Panc1 (cell line): Measurements from ENCODE around the gene GUCD1. TPM values are rescaled to one million over a fixed set of nuclear protein-coding genes. Genes with fewer than 3 reads are reported as not detected.

Experiments used
- ATAC-seq: fragments of 200-7000 bp; cut with Tn5 transposase; 2 replicates; pipeline ENCODE4 v1.9.1; 2020; ENCODE audit warnings: mild to moderate bottlenecking, moderate library complexity
- BruUV-seq: library from RNA; stranded (reverse); fragments of 400-500 nt; replicated peaks from 2 replicates; lab custom pipeline; 2021; lab: Mats Ljungman, UMichigan
- CTCF ChIA-PET: fragments of 300-600 bp; sonication (Branson Sonifier 250); formaldehyde crosslinking; loops from one replicate; lab custom pipeline; 2022; ENCODE audit warnings: antibody characterized with exemption; lab: Charles Lee
- POLR2A ChIA-PET: fragments of 300-600 bp; sonication (Branson Sonifier 250); formaldehyde crosslinking; loops from one replicate; lab custom pipeline; 2022; ENCODE audit warnings: antibody characterized with exemption; lab: Charles Lee
- DNase-seq: peaks from one replicate; pipeline ENCODE4 v3.0.0-alpha.2; 2010; ENCODE audit warnings: low read depth, low spot score
- H3K27ac ChIP-seq: 2 replicates; pipeline ENCODE4 v1.5.1; 2011; ENCODE audit warnings: mild to moderate bottlenecking, low read length, inconsistent platforms
- H3K27me3 ChIP-seq: fragments of 200-500 bp; sonication (Bioruptor generic); 2 replicates; pipeline ENCODE4 v1.6.0; 2014; ENCODE audit warnings: low read length, inconsistent platforms; ENCODE audit not compliant: control insufficient read depth, insufficient read depth
- H3K36me3 ChIP-seq: fragments of 200-500 bp; sonication (Bioruptor generic); 2 replicates; pipeline ENCODE4 v1.5.1; 2014; ENCODE audit warnings: inconsistent platforms, mild to moderate bottlenecking, low read length, moderate library complexity; ENCODE audit not compliant: control insufficient read depth, insufficient read depth
- H3K4me1 ChIP-seq: 2 replicates; pipeline ENCODE4 v1.5.1; 2011; ENCODE audit warnings: inconsistent platforms, mild to moderate bottlenecking, low read length, moderate library complexity; ENCODE audit not compliant: control insufficient read depth, insufficient read depth
- H3K4me3 ChIP-seq, 2 experiments: 2 replicates each; pipeline ENCODE4 v1.5.1; 2011 to 2012; ENCODE audit warnings: low read depth in 2 of 2, low read length in 2 of 2, mild to moderate bottlenecking in 2 of 2, inconsistent platforms in 1 of 2, moderate library complexity in 1 of 2
- H3K9me3 ChIP-seq: fragments of 200-500 bp; sonication (Bioruptor generic); 2 replicates; pipeline ENCODE4 v1.5.1; 2014; ENCODE audit warnings: low read depth, mild to moderate bottlenecking, inconsistent platforms, low read length, moderate library complexity; ENCODE audit not compliant: control insufficient read depth, insufficient read depth
- POLR2AphosphoS5 ChIP-seq: IDR thresholded peaks from 2 replicates; pipeline ENCODE4 v1.6.1; 2012; ENCODE audit warnings: mild to moderate bottlenecking, low read depth, low read length, moderate library complexity
- REST ChIP-seq, 2 experiments: IDR thresholded peaks; 2 replicates each; pipeline ENCODE4 v1.6.1; 2011 to 2012; ENCODE audit warnings: low read depth in 2 of 2, control low read depth in 1 of 2, low read length in 1 of 2, mild to moderate bottlenecking in 1 of 2, moderate library complexity in 1 of 2; ENCODE audit not compliant: insufficient read depth in 1 of 2
- SIN3A ChIP-seq: IDR thresholded peaks from 2 replicates; pipeline ENCODE4 v1.6.1; 2012; ENCODE audit warnings: low read depth, mild to moderate bottlenecking, low read length, moderate library complexity, borderline replicate concordance; ENCODE audit not compliant: insufficient read depth
- TCF7L2 ChIP-seq: IDR thresholded peaks from 2 replicates; pipeline ENCODE4 v1.6.1; 2011; ENCODE audit warnings: mild to moderate bottlenecking, low read depth, low read length, inconsistent platforms
- in situ Hi-C: cut with HindIII; loops from 2 replicates; pipeline ENCODE4 v1.10.0; 2016; ENCODE audit warnings: low sequenced_read_pairs, low pct_unique_long_range_greater_than_20kb
- intact Hi-C: fragments of 100-400 bp; cut with micrococcal nuclease; formaldehyde crosslinking; loops from one replicate; pipeline ENCODE4 v1.10.0; 2022; ENCODE audit not compliant: unreplicated experiment
- total RNA-seq: library from RNA; stranded (reverse); gene quantifications from one replicate; pipeline ENCODE4 v1.2.1, GENCODE V29; 2021; ENCODE audit not compliant: unreplicated experiment
- TF ChIP-seq, protein P1 (sequence below): fragments of 450-650 bp; IDR thresholded peaks from 2 replicates; pipeline ENCODE4 v1.5.1; 2017; ENCODE audit warnings: mild to moderate bottlenecking

GUCD1 gene
- total RNA-seq, 1 experiment from 2014 or later = 97.7 TPM

- intact Hi-C loops (no loop called here), in situ Hi-C loops (no loop called here)
- no peaks in the 10 kb centered on the region for H3K27me3 ChIP-seq
- no peak for ATAC-seq
- ChIA-PET CTCF (no interaction called here), POLR2A (no interaction called here)
- no peaks in the 10 kb centered on the region for H3K36me3 ChIP-seq
- TF ChIP-seq SIN3A = no peak
- TF ChIP-seq REST (IDR thresholded peaks at IDR 0.05; ENCODE audit: insufficient read depth in 1 of 2, low read depth in 2 of 2, low read length in 1 of 2) = no peak
- TF ChIP-seq, protein P1, sequence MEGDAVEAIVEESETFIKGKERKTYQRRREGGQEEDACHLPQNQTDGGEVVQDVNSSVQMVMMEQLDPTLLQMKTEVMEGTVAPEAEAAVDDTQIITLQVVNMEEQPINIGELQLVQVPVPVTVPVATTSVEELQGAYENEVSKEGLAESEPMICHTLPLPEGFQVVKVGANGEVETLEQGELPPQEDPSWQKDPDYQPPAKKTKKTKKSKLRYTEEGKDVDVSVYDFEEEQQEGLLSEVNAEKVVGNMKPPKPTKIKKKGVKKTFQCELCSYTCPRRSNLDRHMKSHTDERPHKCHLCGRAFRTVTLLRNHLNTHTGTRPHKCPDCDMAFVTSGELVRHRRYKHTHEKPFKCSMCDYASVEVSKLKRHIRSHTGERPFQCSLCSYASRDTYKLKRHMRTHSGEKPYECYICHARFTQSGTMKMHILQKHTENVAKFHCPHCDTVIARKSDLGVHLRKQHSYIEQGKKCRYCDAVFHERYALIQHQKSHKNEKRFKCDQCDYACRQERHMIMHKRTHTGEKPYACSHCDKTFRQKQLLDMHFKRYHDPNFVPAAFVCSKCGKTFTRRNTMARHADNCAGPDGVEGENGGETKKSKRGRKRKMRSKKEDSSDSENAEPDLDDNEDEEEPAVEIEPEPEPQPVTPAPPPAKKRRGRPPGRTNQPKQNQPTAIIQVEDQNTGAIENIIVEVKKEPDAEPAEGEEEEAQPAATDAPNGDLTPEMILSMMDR = no peak
- TF ChIP-seq TCF7L2 = no peak
- TF ChIP-seq POLR2AphosphoS5 = no peak
- no peak overlapping the region for H3K27ac ChIP-seq
- no TSS peak for BruUV-seq
- no peak overlapping the region for H3K4me3 ChIP-seq
- H3K9me3 ChIP-seq = no peaks in the 10 kb centered on the region
- no peak for DNase-seq
- no peaks in the 10 kb centered on the region for H3K4me1 ChIP-seq
Measured at GRCh38 chr22:24496661-24497060, 58.3 kb downstream of the GUCD1 start.

GRCh38 chr22:24496234-24496633 lies 58.7 kb downstream of the GUCD1 start:
- no peak overlapping the region for H3K4me3 ChIP-seq
- H3K4me1 ChIP-seq = no peaks in the 10 kb centered on the region
- CTCF ChIA-PET = no interaction called here
- H3K27ac ChIP-seq = no peak overlapping the region
- no TSS peak for BruUV-seq
- intact Hi-C loops (no loop called here), in situ Hi-C loops (no loop called here)
- TF ChIP-seq POLR2AphosphoS5 (no peak), SIN3A (no peak), REST (IDR thresholded peaks at IDR 0.05; ENCODE audit: insufficient read depth in 1 of 2, low read depth in 2 of 2, low read length in 1 of 2) (no peak), TCF7L2 (no peak)
- TF ChIP-seq, protein P1 = no peak
- no peaks in the 10 kb centered on the region for H3K27me3 ChIP-seq
- no peak for ATAC-seq
- POLR2A ChIA-PET = no interaction called here
- H3K9me3 ChIP-seq = no peaks in the 10 kb centered on the region
- no peak for DNase-seq
- no peaks in the 10 kb centered on the region for H3K36me3 ChIP-seq
